GM18498 (cell line): ENCODE measurements around the gene MFSD12.
"Not testable (repeated sequence)": the region's sequence is repeated elsewhere in the genome, so short reads cannot be mapped to it uniquely, and the experiment has no call there.

Experiments used
- ATAC-seq: cut with Tn5 transposase; IDR thresholded peaks from one replicate; pipeline ENCODE4 v1.9.1; 2021; ENCODE audit warnings: mild to moderate bottlenecking, moderate library complexity; ENCODE audit not compliant: unreplicated experiment

MFSD12 gene

GRCh38 chr19:3538965-3539755, 18.2 kb downstream of the MFSD12 start, which contains the start of gene TEKTIP1:
TEKTIP1 (plus strand) TSS chr19:3539174; CDS start chr19:3539178, 4 bp downstream.
- no peak for ATAC-seq

- ATAC-seq = no peak
These were observed 19.0 kb downstream of the MFSD12 start for GRCh38 chr19:3538258-3538929.

- no peak for ATAC-seq
These were observed 19.7 kb downstream of the MFSD12 start for GRCh38 chr19:3537438-3538240.

GRCh38 chr19:3537101-3537437, 20.3 kb downstream of the MFSD12 start:
- ATAC-seq = no peak

GRCh38 chr19:3536429-3537100, 20.8 kb downstream of the MFSD12 start:
- ATAC-seq = no peak

DNA sequence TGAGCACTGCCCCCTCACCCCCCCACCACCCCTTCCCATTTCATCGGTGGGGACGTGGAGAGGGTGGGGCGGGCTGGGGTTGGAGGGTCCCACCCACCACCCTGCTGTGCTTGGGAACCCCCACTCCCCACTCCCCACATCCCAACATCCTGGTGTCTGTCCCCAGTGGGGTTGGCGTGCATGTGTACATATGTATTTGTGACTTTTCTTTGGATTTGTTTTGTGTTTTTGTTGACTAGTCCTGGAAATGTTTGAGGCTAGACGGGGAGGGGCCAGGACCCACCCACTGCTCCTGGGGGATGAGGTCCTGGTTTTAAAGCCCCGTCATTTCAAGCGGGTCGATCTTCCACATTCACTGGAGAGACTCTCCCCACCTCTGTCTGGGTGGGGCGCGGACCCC, 21.4 kb downstream of the MFSD12 start:
- no peak for ATAC-seq

DNA sequence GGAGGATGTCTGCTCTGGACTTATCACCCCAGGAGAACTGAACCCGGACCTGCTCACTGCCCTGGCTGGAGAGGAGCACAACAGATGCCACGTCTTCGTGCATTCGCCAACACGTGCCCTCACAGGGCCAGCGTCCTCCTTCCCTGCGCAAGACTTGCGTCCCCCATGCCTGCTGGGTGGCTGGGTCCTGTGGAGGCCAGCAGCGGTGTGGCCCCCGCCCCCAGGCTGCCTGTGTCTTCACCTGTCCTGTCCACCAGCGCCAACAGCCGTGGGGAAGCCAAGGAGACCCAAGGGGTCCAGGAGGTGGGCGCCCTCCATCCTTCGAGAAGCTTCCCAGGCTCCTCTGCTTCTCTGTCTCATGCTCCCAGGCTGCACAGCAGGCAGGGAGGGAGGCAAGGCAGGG, 21.8 kb downstream of the MFSD12 start:
- ATAC-seq = no peak

DNA sequence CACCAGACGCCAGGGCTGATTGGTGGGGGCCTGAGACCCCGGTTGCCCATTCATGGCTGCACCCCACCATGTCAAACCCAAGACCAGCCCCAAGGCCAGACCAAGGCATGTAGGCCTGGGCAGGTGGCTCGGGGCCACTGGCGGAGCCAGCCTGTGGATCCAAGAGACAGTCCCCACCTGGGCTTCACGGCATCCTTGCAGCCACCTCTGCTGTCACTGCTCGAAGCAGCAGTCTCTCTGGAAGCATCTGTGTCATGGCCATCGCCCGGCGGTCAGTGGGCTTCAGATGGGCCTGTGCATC, 22.2 kb downstream of the MFSD12 start:
- no peak for ATAC-seq

GRCh38 chr19:3534375-3535234, 22.8 kb downstream of the MFSD12 start:
- ATAC-seq = no peak

DNA sequence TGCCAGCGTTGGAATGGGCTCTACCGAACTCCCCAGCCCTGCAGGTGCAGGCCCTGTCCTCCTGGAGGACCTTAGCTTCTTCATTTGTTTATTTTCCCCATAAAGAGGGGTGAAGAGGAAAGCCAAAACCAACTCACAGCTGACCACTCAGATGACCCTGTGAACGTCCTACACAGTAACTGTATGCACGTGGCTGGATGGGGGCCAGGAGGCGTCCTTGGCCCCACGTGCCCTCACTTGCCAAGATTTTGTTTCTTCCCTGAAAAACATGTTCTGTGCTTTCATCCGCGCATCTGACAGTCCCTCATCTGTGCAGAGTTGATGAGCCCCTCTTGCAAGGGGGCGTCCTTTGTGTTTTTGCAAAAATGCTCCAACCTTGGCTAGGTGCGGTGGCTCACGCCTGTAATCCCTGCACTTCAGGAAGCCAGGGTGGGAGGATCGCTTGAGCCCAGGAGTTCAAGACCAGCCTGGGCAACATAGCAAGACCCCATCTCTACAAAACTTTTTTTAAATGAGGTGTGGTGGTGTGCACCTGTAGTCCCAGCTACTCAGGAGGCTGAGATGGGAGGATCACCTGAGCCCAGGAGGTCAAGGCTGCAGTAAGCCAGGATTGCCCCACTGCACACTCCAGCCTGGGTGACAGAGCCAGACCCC, 23.7 kb downstream of the MFSD12 start:
- no peak for ATAC-seq

GRCh38 chr19:3533033-3533432, 24.4 kb downstream of the MFSD12 start:
- no peak for ATAC-seq

GRCh38 chr19:3532154-3532786, 25.1 kb downstream of the MFSD12 start:
- no peak for ATAC-seq

GRCh38 chr19:3531716-3532115, 25.7 kb downstream of the MFSD12 start:
- ATAC-seq = no peak

DNA sequence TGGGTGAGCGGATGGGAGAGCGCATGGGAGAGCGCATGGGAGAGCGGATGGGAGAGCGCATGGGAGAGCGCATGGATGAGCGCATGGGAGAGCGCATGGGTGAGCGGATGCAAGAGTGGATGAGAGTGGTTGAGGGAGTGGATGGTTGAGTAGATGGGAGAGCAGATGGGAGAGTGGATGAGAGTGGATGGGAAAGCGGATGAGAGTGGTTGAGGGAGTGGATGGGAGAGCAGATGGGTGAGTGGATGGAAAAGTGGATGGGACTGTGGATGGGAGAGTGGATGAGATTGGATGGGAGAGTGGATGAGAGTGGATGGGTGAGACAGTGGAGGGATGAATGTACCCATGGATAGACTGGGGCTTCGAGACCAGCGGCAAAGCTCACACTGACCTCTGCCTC, 27.0 kb downstream of the MFSD12 start:
- ATAC-seq = no peak

- ATAC-seq = not testable (repeated sequence)
These were observed 28.1 kb downstream of the MFSD12 start for GRCh38 chr19:3529299-3529698.

GRCh38 chr19:3528539-3529211, 28.7 kb downstream of the MFSD12 start:
- ATAC-seq = no peak

- no peak for ATAC-seq
These were observed 29.3 kb downstream of the MFSD12 start for GRCh38 chr19:3528080-3528479.

GRCh38 chr19:3527238-3527910, 30.0 kb downstream of the MFSD12 start:
- ATAC-seq = no peak
